CD8-positive, alpha-beta memory T cell (primary cell): ENCODE data around the gene DNAJC5. TPM values are rescaled to one million over a fixed set of nuclear protein-coding genes. Genes with fewer than 3 reads are reported as not detected.
A peak's percentile ranks its signal among the peaks of the same experiment; 100 is the strongest.

Experiments
- CTCF ChIA-PET: fragments of 350-600 bp; sonication (Branson Sonifier 250); formaldehyde crosslinking; loops from one replicate; lab custom pipeline; 2021; ENCODE audit warnings: antibody characterized with exemption; lab: Charles Lee
- POLR2A ChIA-PET: fragments of 350-600 bp; sonication (Branson Sonifier 250); formaldehyde crosslinking; loops from one replicate; lab custom pipeline; 2021; ENCODE audit warnings: antibody characterized with exemption; lab: Charles Lee
- DNase-seq, 5 donors: peaks; one replicate each; pipeline versions ENCODE4 v3.0.0 to v3.0.0-alpha.2; 2020 to 2022; ENCODE audit warnings: mixed read lengths in 1 of 5
- H3K27ac ChIP-seq: one replicate; pipeline ENCODE4 v1.7.0; 2013; ENCODE audit warnings: low read depth, mild to moderate bottlenecking, low read length, moderate library complexity
- H3K27me3 ChIP-seq: 2 replicates; pipeline ENCODE4 v1.7.0; 2013; ENCODE audit warnings: low read length, mild to moderate bottlenecking; ENCODE audit not compliant: insufficient read depth, poor library complexity, severe bottlenecking
- H3K36me3 ChIP-seq: 2 replicates; pipeline ENCODE4 v1.7.0; 2013; ENCODE audit warnings: mild to moderate bottlenecking, low read length, moderate library complexity; ENCODE audit not compliant: insufficient read depth
- H3K4me1 ChIP-seq: 2 replicates; pipeline ENCODE4 v1.7.0; 2013; ENCODE audit warnings: mild to moderate bottlenecking, low read length, moderate library complexity; ENCODE audit not compliant: insufficient read depth
- H3K4me3 ChIP-seq: 2 replicates; pipeline ENCODE4 v1.7.0; 2013; ENCODE audit warnings: mild to moderate bottlenecking, low read length
- H3K9me3 ChIP-seq: 2 replicates; pipeline ENCODE4 v1.7.0; 2013; ENCODE audit warnings: mild to moderate bottlenecking, low read length
- H3K27ac Mint-ChIP-seq, 8 donors: one replicate each; pipeline ENCODE4 v1.8.0; 2020 to 2021; ENCODE audit warnings: mixed read lengths in 8 of 8, mild to moderate bottlenecking in 6 of 8, inconsistent platforms in 3 of 8, moderate library complexity in 3 of 8
- H3K27me3 Mint-ChIP-seq, 2 donors: one replicate each; pipeline ENCODE4 v1.8.0; 2020 to 2021; ENCODE audit warnings: mixed read lengths in 2 of 2, mild to moderate bottlenecking in 1 of 2, moderate library complexity in 1 of 2
- H3K36me3 Mint-ChIP-seq, 3 donors: one replicate each; pipeline ENCODE4 v1.8.0; 2020 to 2021; ENCODE audit warnings: mixed read lengths in 3 of 3, inconsistent platforms in 1 of 3, mild to moderate bottlenecking in 1 of 3
- H3K4me1 Mint-ChIP-seq, 3 donors: one replicate each; pipeline ENCODE4 v1.8.0; 2020 to 2021; ENCODE audit warnings: mixed read lengths in 3 of 3, inconsistent platforms in 1 of 3, mild to moderate bottlenecking in 1 of 3
- H3K4me3 Mint-ChIP-seq, 7 donors: one replicate each; pipeline ENCODE4 v1.8.0; 2020 to 2021; ENCODE audit warnings: mixed read lengths in 7 of 7, mild to moderate bottlenecking in 6 of 7, moderate library complexity in 4 of 7, inconsistent platforms in 2 of 7
- H3K9me3 Mint-ChIP-seq, 5 donors: one replicate each; pipeline ENCODE4 v1.8.0; 2020 to 2022; ENCODE audit warnings: mixed read lengths in 5 of 5, mild to moderate bottlenecking in 3 of 5, moderate library complexity in 2 of 5, inconsistent platforms in 1 of 5
- polyA plus RNA-seq: library from polyadenylated mRNA; unstranded; fragments of 300-500 nt; fragmentation: Illumina TruSeq; gene quantifications from one replicate; pipeline ENCODE4 v1.2.3, GENCODE V29; 2021
- total RNA-seq, 2 experiments: library from RNA; stranded (reverse); gene quantifications; one replicate each; pipeline ENCODE4 v1.2.3, GENCODE V29; 2021

Gene DNAJC5
- total and polyA plus RNA-seq, 3 experiments from 2014 or later, result 8.3 to 40.9 (median 38.9) TPM

- Mint-ChIP-seq H3K36me3 (peaks cover 0 to 59% (median 2%) of the 10 kb centered on the region in 3 donors), H3K27ac (peak overlapping the region in 3 of 8 donors; percentile 7 to 52 (median 24)), H3K27me3 (no peaks in the 10 kb centered on the region), H3K4me3 (no peak overlapping the region), H3K4me1 (peaks cover 11 to 22% (median 21%) of the 10 kb centered on the region in 3 donors), H3K9me3 (no peaks in the 10 kb centered on the region)
- Histone ChIP-seq H3K36me3 (peaks cover 13% of the 10 kb centered on the region), H3K27ac (no peak overlapping the region), H3K4me1 (peaks cover 20% of the 10 kb centered on the region), H3K4me3 (no peak overlapping the region), H3K9me3 (no peaks in the 10 kb centered on the region), H3K27me3 (no peaks in the 10 kb centered on the region)
- ChIA-PET CTCF (no interaction called here), POLR2A (interaction anchor here (0.7 kb wide), 1 partner anchor 24 kb away, joined by 4 read pairs; no protein-coding TSS in a partner anchor)
- DNase-seq, result peak in 1 of 5 donors; percentile 8
Observed at GRCh38 chr20:63937596-63937995, 42.7 kb downstream of the DNAJC5 start.

- Mint-ChIP-seq H3K4me1 (peaks cover 12 to 22% (median 21%) of the 10 kb centered on the region in 3 donors), H3K36me3 (peaks cover 0 to 56% (median 2%) of the 10 kb centered on the region in 3 donors), H3K9me3 (no peaks in the 10 kb centered on the region), H3K27me3 (no peaks in the 10 kb centered on the region), H3K4me3 (peak overlapping the region in 1 of 7 donors; percentile 27), H3K27ac (no peak overlapping the region)
- no peaks in the 10 kb centered on the region for H3K9me3 ChIP-seq
- no peak overlapping the region for H3K27ac ChIP-seq
- ChIA-PET CTCF (no interaction called here), POLR2A (interaction anchor here (0.6 kb wide), 1 partner anchor 9 kb away, joined by 3 read pairs; no protein-coding TSS in a partner anchor)
- H3K4me3 ChIP-seq, result no peak overlapping the region
- peaks cover 17% of the 10 kb centered on the region for H3K36me3 ChIP-seq
- peak in 3 of 5 donors; percentile 9 to 54 (median 19) for DNase-seq
- H3K4me1 ChIP-seq, result peaks cover 24% of the 10 kb centered on the region
- H3K27me3 ChIP-seq, result no peaks in the 10 kb centered on the region
Observed at GRCh38 chr20:63939061-63939935, 44.4 kb downstream of the DNAJC5 start.

- Mint-ChIP-seq H3K27ac (no peak overlapping the region), H3K9me3 (no peaks in the 10 kb centered on the region), H3K27me3 (no peaks in the 10 kb centered on the region), H3K4me3 (peak overlapping the region in 1 of 7 donors; percentile 27), H3K4me1 (peaks cover 13 to 22% (median 15%) of the 10 kb centered on the region in 3 donors), H3K36me3 (peaks cover 0 to 52% (median under 1%) of the 10 kb centered on the region in 3 donors)
- H3K27ac ChIP-seq, result no peak overlapping the region
- H3K36me3 ChIP-seq, result peaks cover 17% of the 10 kb centered on the region
- H3K9me3 ChIP-seq, result no peaks in the 10 kb centered on the region
- peaks cover 24% of the 10 kb centered on the region for H3K4me1 ChIP-seq
- ChIA-PET CTCF (no interaction called here), POLR2A (interaction anchor here (0.6 kb wide), 1 partner anchor 10 kb away, joined by 3 read pairs; no protein-coding TSS in a partner anchor)
- DNase-seq, result no peak
- no peaks in the 10 kb centered on the region for H3K27me3 ChIP-seq
- H3K4me3 ChIP-seq, result no peak overlapping the region
Observed at GRCh38 chr20:63940071-63940471, 45.1 kb downstream of the DNAJC5 start.

DNA sequence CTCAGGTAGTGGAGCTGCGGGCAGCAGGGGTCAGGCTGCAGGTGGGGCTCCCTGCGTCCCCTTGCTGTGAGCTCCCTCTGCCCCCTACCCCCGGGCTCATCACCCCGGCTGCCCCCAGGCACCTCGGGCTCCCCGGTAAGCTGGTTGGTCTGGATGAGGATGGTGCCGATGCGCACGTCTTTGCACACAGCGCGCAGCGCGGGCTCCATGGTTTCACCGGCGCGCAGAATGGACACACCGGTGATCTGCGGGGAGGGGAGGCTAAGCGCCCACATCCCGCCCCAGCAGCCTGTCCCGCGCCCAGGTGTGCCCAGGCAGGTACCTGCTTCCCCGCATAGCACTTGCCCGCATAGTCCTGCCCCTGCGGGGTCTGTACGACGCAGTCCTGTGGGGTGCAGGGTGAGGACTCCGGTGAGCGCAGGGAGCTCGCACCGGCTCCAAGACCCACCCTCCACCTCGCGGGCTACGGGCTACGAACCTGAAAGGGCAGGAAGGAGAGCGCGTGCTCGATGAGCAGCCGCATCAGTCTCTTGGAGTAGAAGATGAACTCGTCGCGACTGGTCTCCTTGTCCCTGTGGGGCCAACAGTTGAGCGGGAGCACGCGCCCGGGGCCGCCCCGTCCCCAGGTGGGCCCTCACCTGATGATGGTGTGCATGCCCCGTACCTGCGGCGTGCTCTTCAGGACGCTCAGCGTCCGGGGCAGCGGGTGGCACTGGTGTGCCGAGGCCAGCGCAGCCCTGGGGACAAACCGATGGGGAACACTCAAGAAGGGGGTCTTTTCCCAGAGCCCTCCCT is 45.7 kb downstream of the DNAJC5 start:
- Histone ChIP-seq H3K27me3 (no peaks in the 10 kb centered on the region), H3K4me3 (no peak overlapping the region), H3K9me3 (no peaks in the 10 kb centered on the region), H3K36me3 (peaks cover 17% of the 10 kb centered on the region), H3K27ac (no peak overlapping the region), H3K4me1 (peaks cover 24% of the 10 kb centered on the region)
- H3K27ac Mint-ChIP-seq, result peak overlapping the region in 4 of 8 donors; percentile 52 to 91 (median 79)
- no peaks in the 10 kb centered on the region for H3K9me3 Mint-ChIP-seq
- H3K4me3 Mint-ChIP-seq, result peak overlapping the region in 3 of 7 donors; percentile 15 to 42 (median 41)
- ChIA-PET POLR2A (interaction anchor here (0.6 kb wide), 1 partner anchor 11 kb away, joined by 3 read pairs; no protein-coding TSS in a partner anchor), CTCF (interaction anchor here (1.4 kb wide), 1 partner anchor 40 kb away, joined by 4 read pairs; the partner anchor contains the start of gene PRPF6)
- peaks cover 14 to 26% (median 15%) of the 10 kb centered on the region in 3 donors for H3K4me1 Mint-ChIP-seq
- H3K36me3 Mint-ChIP-seq, result peaks cover 0 to 52% (median 0%) of the 10 kb centered on the region in 3 donors
- peak in 1 of 5 donors; percentile 50 for DNase-seq
- H3K27me3 Mint-ChIP-seq, result no peaks in the 10 kb centered on the region

GRCh38 chr20:63941282-63942081 is 46.6 kb downstream of the DNAJC5 start:
- Histone ChIP-seq H3K4me1 (peaks cover 24% of the 10 kb centered on the region), H3K27ac (no peak overlapping the region), H3K9me3 (no peaks in the 10 kb centered on the region), H3K36me3 (peaks cover 17% of the 10 kb centered on the region), H3K4me3 (no peak overlapping the region), H3K27me3 (no peaks in the 10 kb centered on the region)
- peak overlapping the region; percentile 19 to 68 (median 63) for H3K4me3 Mint-ChIP-seq
- H3K36me3 Mint-ChIP-seq, result peaks cover 0 to 50% (median 0%) of the 10 kb centered on the region in 3 donors
- ChIA-PET CTCF (interaction anchor here (1.3 to 1.4 kb wide), 2 partner anchors 39 to 77 kb away, joined by 3 to 4 read pairs; partner anchors contain the start of genes PRPF6 and TPD52L2), POLR2A (no interaction called here)
- H3K27ac Mint-ChIP-seq, result peak overlapping the region in 7 of 8 donors; percentile 61 to 91 (median 80)
- H3K9me3 Mint-ChIP-seq, result no peaks in the 10 kb centered on the region
- peaks cover 16 to 26% (median 18%) of the 10 kb centered on the region in 3 donors for H3K4me1 Mint-ChIP-seq
- DNase-seq, result peak; percentile 77 to 87 (median 78)
- no peaks in the 10 kb centered on the region for H3K27me3 Mint-ChIP-seq

DNA sequence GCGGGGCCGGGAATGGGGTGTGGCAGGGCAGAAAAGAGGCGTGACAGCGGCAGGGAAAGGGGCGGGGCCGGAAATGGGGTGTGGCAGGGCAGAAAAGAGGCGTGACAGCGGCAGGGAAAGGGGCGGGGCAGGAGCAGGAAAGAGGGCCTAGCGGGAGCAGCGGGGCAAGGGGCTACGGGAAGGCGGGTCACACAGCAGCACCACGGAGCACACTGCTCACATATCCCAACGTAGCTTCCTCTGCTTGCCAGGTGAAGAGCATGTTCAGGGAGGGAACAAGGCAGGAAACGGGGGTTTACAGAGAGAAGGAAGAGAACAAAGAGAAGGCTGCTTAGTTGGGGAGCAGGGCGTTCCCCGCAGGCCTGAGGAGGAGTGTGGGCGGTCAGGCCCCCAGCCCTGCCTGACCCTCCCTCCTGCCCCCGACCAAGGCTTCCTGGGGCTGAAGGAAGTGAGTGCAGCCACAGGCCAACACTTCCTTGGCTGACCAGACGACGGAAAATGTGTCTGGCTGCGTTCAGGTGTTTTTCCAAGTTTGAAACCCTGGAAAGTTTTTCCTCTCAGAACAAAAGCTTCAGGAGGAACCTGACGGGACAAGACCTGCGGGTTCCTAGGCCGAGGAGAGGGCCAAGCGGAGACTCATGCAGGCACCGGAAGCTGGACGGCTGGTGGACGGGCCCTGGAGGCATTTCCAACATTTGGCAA is 47.5 kb downstream of the DNAJC5 start:
- H3K9me3 ChIP-seq, result no peaks in the 10 kb centered on the region
- no peaks in the 10 kb centered on the region for H3K27me3 Mint-ChIP-seq
- no peak overlapping the region for H3K4me3 ChIP-seq
- peak overlapping the region in 6 of 8 donors; percentile 44 to 87 (median 78) for H3K27ac Mint-ChIP-seq
- peak; percentile 23 to 56 (median 41) for DNase-seq
- ChIA-PET CTCF (interaction anchor here (1.3 to 1.4 kb wide), 2 partner anchors 38 to 77 kb away, joined by 3 to 4 read pairs; partner anchors contain the start of genes PRPF6 and TPD52L2), POLR2A (no interaction called here)
- H3K4me1 Mint-ChIP-seq, result peaks cover 22 to 32% (median 24%) of the 10 kb centered on the region in 3 donors
- no peaks in the 10 kb centered on the region for H3K9me3 Mint-ChIP-seq
- peaks cover 0 to 53% (median 0%) of the 10 kb centered on the region in 3 donors for H3K36me3 Mint-ChIP-seq
- peak overlapping the region in 1 of 7 donors; percentile 63 for H3K4me3 Mint-ChIP-seq
- H3K27me3 ChIP-seq, result no peaks in the 10 kb centered on the region
- H3K27ac ChIP-seq, result no peak overlapping the region
- peaks cover 17% of the 10 kb centered on the region for H3K36me3 ChIP-seq
- H3K4me1 ChIP-seq, result peaks cover 30% of the 10 kb centered on the region
